Prostate gland (tissue), 2 donors: Measurements from ENCODE around the gene SLC35G3. TPM values are rescaled to one million over a fixed set of nuclear protein-coding genes. Genes with fewer than 3 reads are reported as not detected.

Experiments used
- DNase-seq: peaks from one replicate; pipeline ENCODE4 v3.0.0-alpha.2; 2019; ENCODE audit warnings: low spot score
- H3K27ac ChIP-seq, 2 donors: fragments of 200-600 bp; sonication (generic); 2 replicates each; pipeline ENCODE4 v1.5.1; 2017 to 2019
- H3K27me3 ChIP-seq: fragments of 200-600 bp; sonication (generic); replicated peaks from 2 replicates; pipeline ENCODE4 v1.5.1; 2019; ENCODE audit not compliant: insufficient read depth
- H3K36me3 ChIP-seq, 2 donors: fragments of 200-600 bp; sonication (generic); 1 replicate in 1 of 2; 2 replicates in 1 of 2; pipeline versions ENCODE4 v1.5.1 to v1.8.1; 2017 to 2019
- H3K4me1 ChIP-seq: fragments of 200-600 bp; sonication (generic); replicated peaks from 2 replicates; pipeline ENCODE4 v1.5.1; 2019
- H3K4me3 ChIP-seq, 2 donors: fragments of 200-600 bp; sonication (generic); 2 replicates each; pipeline ENCODE4 v1.5.1; 2017 to 2019
- H3K9me3 ChIP-seq: fragments of 200-600 bp; sonication (generic); 2 replicates; pipeline ENCODE4 v1.5.1; 2017
- CTCF ChIP-seq, 4 experiments: fragments of 200-600 bp in 2 of 4; fragments of 450-650 bp in 2 of 4; sonication (generic) in 2 of 4; IDR thresholded peaks; 1 replicate in 3 of 4; 2 replicates in 1 of 4; pipeline ENCODE4 v1.5.1; 2016 to 2019; ENCODE audit warnings: antibody characterized with exemption in 4 of 4, mild to moderate bottlenecking in 2 of 4, moderate library complexity in 2 of 4
- POLR2A ChIP-seq: fragments of 450-650 bp; IDR thresholded peaks from one replicate; pipeline ENCODE4 v1.6.1; 2016; ENCODE audit warnings: antibody characterized with exemption, mild to moderate bottlenecking
- POLR2AphosphoS5 ChIP-seq: sonication (generic); formaldehyde crosslinking; IDR thresholded peaks from one replicate; pipeline ENCODE4 v1.6.1; 2017; ENCODE audit warnings: antibody characterized with exemption
- WGBS: methylation state at CpG from one replicate; pipeline ENCODE4 v1.1.5; 2018; 5-methylcytosine and 5-hydroxymethylcytosine counted together
- intact Hi-C: fragments of 100-400 bp; cut with DNase I; formaldehyde crosslinking; loops from one replicate; pipeline ENCODE4 v1.14.2; 2022
- total RNA-seq, 2 donors: library from RNA; depleted of rRNA; stranded (reverse); fragments of >200 nt; gene quantifications; one replicate each; pipeline ENCODE4 v1.1.0, GENCODE V29; 2016

The SLC35G3 gene
- total RNA-seq, 2 donors from 2014 or later, result 0.34 TPM; not detected in 1

DNA sequence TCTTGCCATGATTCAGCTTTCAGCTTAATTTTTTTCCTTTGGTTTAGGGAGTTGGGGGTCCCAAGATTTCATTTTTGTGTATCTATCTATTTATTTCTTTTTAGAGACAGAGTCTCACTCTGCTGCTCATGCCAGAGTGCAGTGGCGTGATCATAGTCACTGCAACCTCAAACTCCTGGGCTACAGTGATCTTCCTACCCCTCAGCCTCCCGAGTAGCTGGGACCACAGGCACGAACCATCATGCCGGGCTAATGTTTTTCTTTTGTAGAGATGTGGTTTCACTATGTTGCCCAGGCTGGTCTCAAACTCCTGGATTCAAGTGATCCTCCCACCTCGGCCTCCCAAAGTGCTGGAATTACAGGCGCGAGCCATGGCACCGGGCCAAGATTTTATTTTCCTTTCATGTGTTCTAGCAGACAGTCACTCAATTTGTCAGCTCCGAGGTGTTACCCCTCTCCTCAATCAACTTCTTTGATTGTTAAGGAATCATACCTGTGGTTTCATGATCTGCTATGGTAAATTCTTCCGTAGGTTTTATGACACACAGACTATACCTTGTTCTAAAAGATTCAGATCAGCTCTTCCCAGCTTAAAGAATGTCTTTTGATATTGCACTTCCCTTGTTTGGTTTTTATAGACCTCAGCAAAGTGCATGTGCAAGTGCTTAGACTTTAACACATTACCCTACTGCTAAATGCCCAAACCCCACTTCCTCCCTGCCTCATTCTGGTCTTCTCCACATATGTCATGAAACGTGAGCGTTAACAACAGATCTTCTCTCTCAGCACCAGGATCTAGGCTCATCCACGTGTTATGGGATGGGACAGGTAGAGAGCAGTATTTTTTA, 33.6 kb downstream of the SLC35G3 start:
- Histone ChIP-seq H3K4me3 (no peak overlapping the region), H3K27me3 (no peaks in the 10 kb centered on the region), H3K36me3 (no peaks in the 10 kb centered on the region), H3K9me3 (no peaks in the 10 kb centered on the region), H3K4me1 (no peaks in the 10 kb centered on the region), H3K27ac (no peak overlapping the region)
- no peak for TF ChIP-seq CTCF (IDR thresholded peaks at IDR 0.05)
- TF ChIP-seq POLR2AphosphoS5, result no peak
- no peak for TF ChIP-seq POLR2A
- intact Hi-C loops, result no loop called here
- 52% methylated on average over 13 of the region's 13 CpGs for WGBS
- no peak for DNase-seq

DNA sequence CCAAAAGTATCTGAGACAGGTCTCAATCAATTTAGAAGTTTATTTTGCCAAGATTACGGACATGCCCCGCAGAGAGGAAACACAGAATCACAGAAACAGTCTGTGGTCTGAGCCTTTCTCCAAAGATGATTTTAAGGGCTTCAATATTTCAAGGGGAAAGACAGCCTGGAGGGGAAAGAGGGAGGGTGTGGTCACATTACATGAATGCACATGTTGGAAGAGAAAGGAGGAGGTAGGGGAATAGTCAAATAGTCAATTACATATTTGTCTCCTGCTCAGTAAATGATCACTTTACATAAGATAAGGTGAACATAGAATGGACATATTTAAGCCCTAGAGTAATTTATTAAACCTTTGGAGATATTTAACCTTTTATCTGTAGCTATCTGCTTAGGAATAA, 34.3 kb downstream of the SLC35G3 start:
- H3K4me1 ChIP-seq, result no peaks in the 10 kb centered on the region
- WGBS, result 68% methylated on average over 2 of the region's 2 CpGs
- no peaks in the 10 kb centered on the region for H3K9me3 ChIP-seq
- no peaks in the 10 kb centered on the region for H3K36me3 ChIP-seq
- intact Hi-C loops, result no loop called here
- H3K4me3 ChIP-seq, result no peak overlapping the region
- H3K27ac ChIP-seq, result no peak overlapping the region
- no peaks in the 10 kb centered on the region for H3K27me3 ChIP-seq
- DNase-seq, result no peak
- no peak for TF ChIP-seq POLR2A
- TF ChIP-seq CTCF (IDR thresholded peaks at IDR 0.05), result no peak
- TF ChIP-seq POLR2AphosphoS5, result no peak

DNA sequence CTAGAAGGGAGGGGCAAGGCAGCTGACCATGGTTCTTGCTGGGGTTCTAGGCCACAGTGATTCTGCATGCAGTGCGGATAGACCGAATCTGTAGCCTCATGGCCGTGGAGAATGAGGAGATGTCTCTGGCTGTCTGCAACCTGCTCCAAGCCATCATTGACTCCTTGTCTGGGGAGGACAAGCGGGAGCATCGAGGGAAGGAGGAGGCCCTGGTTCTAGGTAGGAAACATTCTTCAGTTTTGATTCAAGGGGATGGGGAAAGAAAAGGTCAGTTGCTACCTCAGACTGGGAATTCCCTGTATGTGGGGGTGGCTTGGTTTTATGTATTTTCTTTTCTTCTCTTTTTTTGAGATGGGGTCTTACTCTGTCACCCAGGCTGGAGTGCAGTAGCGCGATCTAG, 38.9 kb downstream of the SLC35G3 start:
- Histone ChIP-seq H3K27ac (no peak overlapping the region), H3K4me1 (no peaks in the 10 kb centered on the region), H3K4me3 (no peak overlapping the region), H3K9me3 (no peaks in the 10 kb centered on the region), H3K27me3 (no peaks in the 10 kb centered on the region), H3K36me3 (no peaks in the 10 kb centered on the region)
- 96% methylated on average over 7 of the region's 7 CpGs for WGBS
- intact Hi-C loops, result no loop called here
- DNase-seq, result no peak
- no peak for TF ChIP-seq POLR2A
- TF ChIP-seq POLR2AphosphoS5, result no peak
- no peak for TF ChIP-seq CTCF (IDR thresholded peaks at IDR 0.05)

- Histone ChIP-seq H3K4me3 (no peak overlapping the region), H3K27ac (no peak overlapping the region), H3K4me1 (no peaks in the 10 kb centered on the region), H3K36me3 (no peaks in the 10 kb centered on the region), H3K27me3 (no peaks in the 10 kb centered on the region), H3K9me3 (no peaks in the 10 kb centered on the region)
- no peak for DNase-seq
- TF ChIP-seq POLR2A (no peak), POLR2AphosphoS5 (no peak), CTCF (IDR thresholded peaks at IDR 0.05) (no peak)
- intact Hi-C loops, result no loop called here
- WGBS, result 78% methylated on average over 13 of the region's 13 CpGs
Observed at GRCh38 chr17:35154196-35155165, 39.7 kb downstream of the SLC35G3 start.
